A549 treated with AZD9567 at 1 μM for 4 hours (cell line): ENCODE results near the gene PFN3. TPM values are rescaled to one million over a fixed set of nuclear protein-coding genes. Genes with fewer than 3 reads are reported as not detected.

Experiments
- total RNA-seq: library from RNA; stranded (reverse); fragments of 200-300 nt; extraction: Qiagen RNA extraction; gene quantifications from 5 replicates; pipeline ENCODE4 v1.2.3, GENCODE V29; 2022; ENCODE audit not compliant: insufficient read depth

PFN3 gene
- total RNA-seq, result not detected in 5 replicates

GRCh38 chr5:177399997-177400868 lies at the start of gene PFN3:
TSS of gene PFN3 (minus strand) at chr5:177400661. CDS start at chr5:177400576, 85 bp downstream.

GRCh38 chr5:177446200-177447065 lies 46.0 kb upstream of the PFN3 start, which contains the start of gene PRR7:
TSS of gene PRR7 (plus strand) at chr5:177446814. CDS start at chr5:177455068, 8,254 bp downstream.

GRCh38 chr5:177426566-177427210 lies 26.2 kb upstream of the PFN3 start, which contains the start of gene GRK6:
TSS of gene GRK6 (plus strand) at chr5:177426676. CDS start at chr5:177426846, 170 bp downstream.

GRCh38 chr5:177409043-177409801 lies 8.8 kb upstream of the PFN3 start, which contains the start of gene F12:
TSS of gene F12 (minus strand) at chr5:177409564. CDS start at chr5:177409527, 37 bp downstream.

GRCh38 chr5:177384134-177384533 lies 16.3 kb downstream of the PFN3 start, which contains the start of gene SLC34A1:
TSS of gene SLC34A1 (plus strand) at chr5:177384434. CDS start at chr5:177385742, 1,308 bp downstream.

GRCh38 chr5:177357459-177358351 lies 42.8 kb downstream of the PFN3 start, which contains the start of gene RGS14:
TSS of gene RGS14 (plus strand) at chr5:177357924. CDS start at chr5:177358025, 101 bp downstream.

GRCh38 chr5:177351392-177352329 lies 48.8 kb downstream of the PFN3 start, which contains the start of gene LMAN2:
TSS of gene LMAN2 (minus strand) at chr5:177351668. CDS start at chr5:177351647, 21 bp downstream.

Other genes with a start within 250 kb of the PFN3 start
- gene RAB24, start 96.9 kb downstream of the PFN3 start, total RNA-seq, result 24.7 to 30.2 TPM (median 25.1 TPM) in 5 replicates
- gene PRELID1, start 96.9 kb downstream of the PFN3 start, total RNA-seq, result 253 to 392 TPM (median 370 TPM) in 5 replicates
- gene MXD3, start 88.8 kb downstream of the PFN3 start, total RNA-seq, result 19.3 to 26.0 TPM (median 22.7 TPM) in 5 replicates
- 193 to 205 TPM (median 199 TPM) in 5 replicates for gene LMAN2, start 49.0 kb downstream of the PFN3 start, total RNA-seq
- gene RGS14, start 42.7 kb downstream of the PFN3 start, total RNA-seq, result 2.7 to 5.5 TPM (median 4.5 TPM) in 5 replicates
- not detected in 5 replicates for gene SLC34A1, start 16.2 kb downstream of the PFN3 start, total RNA-seq
- gene F12, start 8.9 kb upstream of the PFN3 start, total RNA-seq, result 18.6 to 27.6 TPM (median 21.3 TPM) in 5 replicates
- gene GRK6, start 26.0 kb upstream of the PFN3 start, total RNA-seq, result 21.4 to 30.9 TPM (median 27.0 TPM) in 5 replicates
- 15.7 to 35.7 TPM (median 32.9 TPM) in 5 replicates for gene PRR7, start 46.2 kb upstream of the PFN3 start, total RNA-seq
- gene DBN1, start 73.0 kb upstream of the PFN3 start, total RNA-seq, result 50.0 to 70.6 TPM (median 65.3 TPM) in 5 replicates
- 63.9 to 97.3 TPM (median 89.0 TPM) in 5 replicates for gene PDLIM7, start 96.9 kb upstream of the PFN3 start, total RNA-seq
- gene DOK3, start 109.2 kb upstream of the PFN3 start, total RNA-seq, result 2.8 to 6.2 TPM (median 4.3 TPM) in 5 replicates
- 71.2 to 123 TPM (median 115 TPM) in 5 replicates for gene DDX41, start 116.3 kb upstream of the PFN3 start, total RNA-seq
- 29.7 to 32.8 TPM (median 32.0 TPM) in 5 replicates for gene FAM193B, start 153.9 kb upstream of the PFN3 start, total RNA-seq
- gene TMED9, start 191.5 kb upstream of the PFN3 start, total RNA-seq, result 280 to 291 TPM (median 282 TPM) in 5 replicates
- gene B4GALT7, start 199.5 kb upstream of the PFN3 start, total RNA-seq, result 21.0 to 31.6 TPM (median 29.1 TPM) in 5 replicates